GM18505 (cell line): ENCODE measurements around the gene RGS14.

Source experiments
- ATAC-seq: cut with Tn5 transposase; IDR thresholded peaks from one replicate; pipeline ENCODE4 v1.9.1; 2021; ENCODE audit not compliant: unreplicated experiment
- POLR2A ChIP-seq: IDR thresholded peaks from 4 replicates; pipeline ENCODE4 v1.6.1; 2011; ENCODE audit warnings: borderline replicate concordance; ENCODE audit not compliant: insufficient read depth, insufficient read length; ENCODE audit errors: extremely low read depth

RGS14 gene

DNA sequence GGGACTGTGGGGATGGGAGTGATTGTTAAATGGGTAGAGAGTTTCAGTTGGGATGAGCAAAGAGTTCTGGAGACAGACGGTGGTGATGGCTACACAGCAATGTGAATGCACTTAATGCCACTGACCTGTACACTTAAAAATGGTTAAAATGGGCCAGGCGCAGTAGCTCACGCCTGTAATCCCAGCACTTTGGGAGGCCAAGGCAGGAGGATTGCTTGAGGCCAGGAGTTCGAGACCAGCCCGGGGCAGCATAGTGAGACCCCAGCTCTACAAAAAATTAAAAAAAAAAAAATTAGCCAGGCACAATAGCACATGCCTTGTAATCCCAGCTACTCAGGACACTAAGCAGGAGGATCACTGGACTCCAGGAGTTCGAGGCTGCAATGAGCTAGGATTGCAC, 13.9 kb upstream of the RGS14 start:
- no peak for ATAC-seq
- TF ChIP-seq POLR2A, result no peak

DNA sequence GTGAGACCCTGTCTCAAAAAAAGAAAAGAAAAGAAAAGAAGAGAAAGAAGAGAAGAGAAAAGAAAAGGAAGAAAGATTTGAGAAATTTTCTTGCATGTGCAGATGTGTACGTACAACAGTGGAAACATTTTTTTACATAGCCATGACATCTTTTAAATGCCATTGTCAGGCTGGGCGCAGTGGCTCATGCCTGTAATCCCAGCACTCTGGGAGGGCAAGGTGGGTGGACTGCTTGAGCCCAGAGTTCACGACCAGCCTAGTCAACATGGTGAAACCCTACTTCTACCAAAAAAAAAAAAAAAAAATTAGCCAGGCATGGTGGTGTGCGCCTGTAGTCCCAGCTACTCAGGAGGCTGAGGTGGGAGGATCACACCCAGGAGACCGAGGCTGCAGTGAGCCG, 12.8 kb upstream of the RGS14 start:
- no peak for ATAC-seq
- TF ChIP-seq POLR2A, result no peak

DNA sequence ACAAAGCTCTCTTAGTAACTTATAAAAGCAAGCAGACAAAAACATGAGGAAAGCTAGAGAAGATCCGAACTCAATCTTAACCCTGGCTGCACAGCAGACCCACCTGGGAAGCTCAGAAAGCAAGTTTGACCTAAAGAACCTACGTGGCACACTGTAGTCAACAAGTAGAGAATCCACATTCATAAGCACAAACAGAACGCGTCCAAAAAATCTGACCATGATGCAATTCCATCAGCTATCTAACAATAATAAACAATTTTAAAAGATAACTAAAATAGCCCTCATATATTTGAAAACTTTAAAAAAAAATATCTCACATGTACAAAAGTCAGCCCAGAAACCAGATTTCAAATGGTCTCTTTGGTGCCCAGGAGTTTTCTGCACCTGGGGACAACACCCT, 10.9 kb upstream of the RGS14 start:
- no peak for ATAC-seq
- TF ChIP-seq POLR2A, result no peak

DNA sequence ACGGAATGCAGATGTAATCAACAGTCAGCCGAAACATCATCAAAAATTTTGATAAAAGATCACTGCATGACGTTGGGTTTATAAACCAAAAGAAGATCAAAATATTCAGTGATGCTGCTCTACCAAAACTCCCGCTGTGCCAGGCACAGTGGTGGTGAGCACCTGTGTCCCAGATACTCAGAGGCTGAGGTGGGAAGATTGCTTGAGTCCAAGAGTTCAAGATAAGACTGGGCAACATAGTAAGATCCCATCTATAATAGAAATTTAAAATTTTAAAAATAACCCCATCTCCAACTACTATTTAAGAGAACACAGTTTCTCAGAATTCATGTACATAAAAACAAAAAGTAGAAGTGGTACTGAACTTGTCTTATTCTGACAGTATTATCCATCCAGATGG, 10.0 kb upstream of the RGS14 start:
- TF ChIP-seq POLR2A, result no peak
- ATAC-seq, result no peak

DNA sequence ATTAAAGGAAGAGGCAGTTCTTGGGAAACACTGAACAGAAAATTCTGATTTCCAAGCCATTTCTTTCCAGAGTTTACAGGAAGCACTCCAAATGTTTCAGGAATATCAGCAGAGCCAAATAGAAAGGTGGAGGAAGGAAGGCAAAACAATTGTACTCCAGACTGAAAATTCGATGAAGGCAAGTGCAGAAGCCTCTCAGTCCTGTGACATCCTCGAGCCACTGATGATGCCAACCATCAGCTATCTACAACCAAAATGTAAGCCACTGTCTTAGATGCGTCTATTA, 8.4 kb upstream of the RGS14 start:
- no peak for ATAC-seq
- no peak for TF ChIP-seq POLR2A

DNA sequence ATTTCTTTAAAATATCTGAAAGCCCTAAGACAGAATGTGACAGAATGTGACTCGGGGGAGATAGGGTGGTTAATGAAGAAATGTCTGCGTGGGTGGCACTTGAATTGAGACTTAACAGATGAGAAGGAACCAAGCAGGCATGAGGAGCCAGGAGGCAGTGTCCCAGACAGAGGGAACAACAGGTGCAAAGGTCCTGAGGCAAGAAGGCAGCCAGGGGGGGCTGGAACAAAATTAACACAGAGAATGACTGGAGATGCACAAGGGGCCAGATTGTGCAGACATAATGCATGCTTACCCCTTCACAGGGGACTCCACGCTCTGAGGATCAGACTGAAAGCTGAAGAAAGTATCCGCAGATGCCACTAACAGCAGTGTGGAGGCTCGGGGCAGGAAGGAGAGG, 8.0 kb upstream of the RGS14 start:
- ATAC-seq, result no peak
- no peak for TF ChIP-seq POLR2A

DNA sequence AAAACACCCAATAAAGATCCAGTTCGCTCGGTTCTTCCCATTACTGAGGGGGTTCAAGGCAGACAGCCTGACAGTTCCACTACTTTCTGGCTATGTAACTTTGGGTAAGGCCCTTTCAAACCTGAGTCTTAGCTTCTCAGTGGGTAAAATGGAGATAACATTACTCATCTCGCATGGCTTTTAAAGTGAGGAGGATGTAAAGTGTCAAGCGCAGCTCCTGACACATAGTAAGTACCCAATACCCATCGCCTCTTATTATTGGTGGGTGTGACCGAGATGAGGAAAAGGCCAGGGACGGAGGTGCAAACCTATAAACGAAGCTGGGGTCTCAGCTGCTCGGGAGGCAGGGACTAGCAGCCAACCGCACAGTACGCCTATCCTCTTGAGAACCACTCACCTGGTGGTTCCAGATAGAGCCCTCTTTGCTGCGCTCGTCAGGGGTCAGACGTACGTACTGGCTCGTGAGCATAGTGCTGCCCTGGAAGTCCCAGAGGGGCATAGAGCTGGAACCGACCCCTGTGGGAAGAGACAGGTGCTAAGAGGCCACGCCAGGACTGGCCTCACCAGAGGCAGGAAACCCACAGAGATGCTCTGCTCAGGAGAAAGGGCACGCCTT, 6.8 kb upstream of the RGS14 start:
- TF ChIP-seq POLR2A, result no peak
- ATAC-seq, result peak; percentile 2

DNA sequence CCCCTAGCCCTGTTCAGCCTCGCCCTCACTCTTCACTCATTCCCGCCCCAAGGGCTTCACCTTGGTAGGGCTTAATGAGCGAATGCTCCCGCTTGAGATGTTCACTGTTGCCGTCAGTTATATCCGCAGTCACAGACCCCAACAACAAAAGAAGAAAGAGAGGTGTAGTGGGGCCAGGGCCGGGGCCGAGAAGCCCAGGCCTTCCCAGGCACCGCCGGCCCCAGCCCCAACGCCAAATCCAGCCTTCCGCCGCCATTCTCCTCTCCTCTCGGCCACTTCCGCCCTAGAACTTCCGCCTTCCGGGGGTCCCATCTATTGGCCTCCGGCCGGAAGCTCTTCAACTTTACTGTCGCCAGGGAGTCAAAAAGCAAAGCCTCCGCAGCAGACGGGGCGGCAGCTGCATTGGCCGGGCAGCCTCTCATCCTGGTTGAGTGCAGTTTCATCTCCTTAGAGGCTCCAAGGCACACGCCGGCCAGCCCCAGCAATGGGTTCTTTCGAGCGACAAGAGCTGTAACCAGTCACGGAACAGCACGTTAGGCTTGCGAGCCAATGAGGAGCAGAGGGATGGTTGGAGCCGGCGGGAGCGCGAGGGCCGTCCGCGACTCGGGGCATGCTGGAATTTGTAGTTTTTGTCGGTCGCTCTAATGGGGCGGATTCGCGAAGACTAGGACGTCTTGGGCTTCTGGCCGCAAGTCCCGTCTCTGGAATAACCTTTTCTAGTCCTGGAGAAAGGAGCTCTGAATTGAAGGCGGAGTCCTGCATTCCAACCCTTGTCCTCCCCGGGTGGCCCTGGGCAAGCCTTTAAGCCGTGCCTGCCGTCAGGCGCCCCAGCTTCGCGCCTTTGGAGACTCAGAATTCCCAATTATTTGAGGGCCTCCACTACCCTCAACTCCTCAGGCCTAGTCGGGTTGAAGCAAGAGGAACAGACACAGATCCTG, 6.1 kb upstream of the RGS14 start, which contains the start of gene LMAN2:
Gene LMAN2, minus strand, starts transcription at position 277 of the 938 bp plus-strand sequence. Its CDS starts 21 bp downstream, at position 256.
- TF ChIP-seq POLR2A, result peak; percentile 91
- ATAC-seq, result peak; percentile 93

DNA sequence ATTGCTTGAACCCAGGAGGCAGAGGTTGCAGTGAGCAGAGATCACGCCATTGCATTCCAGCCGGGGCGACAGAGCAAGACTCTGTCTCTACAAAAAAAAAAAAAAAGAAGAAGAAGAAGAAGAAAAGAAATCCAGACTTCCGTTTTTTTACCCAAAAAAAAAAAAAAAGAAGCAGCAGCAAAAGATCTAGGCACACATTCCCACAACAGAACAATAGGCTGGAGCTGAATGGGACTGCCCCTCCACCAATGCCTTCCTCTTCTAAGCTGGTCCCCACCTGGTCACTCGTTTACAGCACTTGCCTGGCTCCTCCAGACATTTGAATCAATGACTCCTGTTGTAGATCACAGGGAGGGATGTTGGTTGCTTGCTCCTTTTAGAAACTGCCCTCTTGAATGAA, 4.6 kb upstream of the RGS14 start:
- no peak for ATAC-seq
- no peak for TF ChIP-seq POLR2A

DNA sequence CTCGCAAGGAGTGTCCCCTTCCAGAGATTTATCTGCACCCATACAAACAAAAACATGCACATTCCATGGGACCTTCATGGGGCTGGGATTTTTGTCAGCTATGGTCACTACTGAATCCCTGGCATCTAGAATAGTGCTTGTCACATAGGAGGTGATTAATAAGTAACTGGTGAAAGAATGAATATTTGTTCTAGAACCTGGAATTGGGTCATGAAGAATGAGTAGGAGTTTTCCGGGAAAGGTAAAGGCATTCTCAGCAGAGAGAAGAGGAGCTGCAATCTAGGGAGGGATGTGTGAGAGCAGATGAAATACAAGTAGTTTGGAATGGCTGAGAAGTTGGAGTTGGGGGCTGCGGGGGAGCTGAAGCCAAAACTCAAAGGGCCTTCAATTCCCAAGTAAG, 3.5 kb upstream of the RGS14 start:
- no peak for TF ChIP-seq POLR2A
- ATAC-seq, result no peak

DNA sequence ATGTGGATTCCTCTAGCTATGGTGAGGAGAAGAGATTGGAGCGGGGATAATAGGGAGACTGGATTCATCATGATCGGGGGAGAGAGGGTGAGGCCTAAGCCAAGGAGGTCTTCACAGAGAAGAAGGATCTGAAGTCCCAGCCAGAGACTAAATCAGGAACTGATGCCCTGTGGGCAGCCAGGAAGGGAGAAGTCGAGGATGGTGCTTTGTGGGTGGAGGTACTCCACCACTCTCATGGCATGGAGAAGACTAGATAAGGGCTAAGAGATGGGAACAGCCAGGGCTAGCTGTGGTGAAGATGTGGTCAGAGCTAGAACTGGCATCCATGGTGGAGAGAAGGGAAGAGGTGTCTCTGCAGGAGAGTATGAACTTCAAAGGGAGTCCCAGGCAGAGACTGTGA, 3.0 kb upstream of the RGS14 start:
- no peak for ATAC-seq
- TF ChIP-seq POLR2A, result no peak

DNA sequence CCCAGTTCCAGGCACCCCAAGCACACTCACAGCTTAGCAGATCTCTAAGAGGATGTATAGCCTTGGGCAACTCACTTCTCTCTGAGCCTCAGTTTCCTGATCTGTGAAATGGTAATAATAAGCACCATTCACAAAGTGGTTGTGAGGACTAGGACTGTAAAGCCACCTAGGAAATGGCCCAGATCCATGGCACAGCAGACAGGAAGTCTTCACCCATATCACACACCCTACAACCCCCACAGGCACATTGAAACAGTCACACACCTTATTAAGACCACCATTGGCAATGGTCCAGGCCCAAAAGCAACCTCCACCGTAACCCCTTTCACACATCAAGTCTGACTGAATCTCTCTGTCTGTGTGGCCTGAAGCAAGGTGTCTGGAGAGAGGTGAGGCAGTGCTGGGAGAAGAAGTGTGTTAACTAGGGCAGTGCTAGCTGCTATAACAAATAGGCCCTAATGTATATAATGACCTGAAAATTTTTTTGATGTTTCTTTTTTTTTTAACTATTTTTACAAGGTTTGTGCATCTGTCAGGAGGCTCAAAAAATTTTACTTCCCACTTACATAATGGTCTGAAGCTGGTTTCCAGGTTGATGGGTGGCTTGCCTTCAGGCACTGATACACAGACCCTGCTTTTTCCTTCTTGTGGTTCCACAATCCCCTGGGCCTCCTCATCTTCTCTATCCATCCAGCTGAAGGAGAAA, 2.4 kb upstream of the RGS14 start:
- no peak for TF ChIP-seq POLR2A
- ATAC-seq, result no peak

DNA sequence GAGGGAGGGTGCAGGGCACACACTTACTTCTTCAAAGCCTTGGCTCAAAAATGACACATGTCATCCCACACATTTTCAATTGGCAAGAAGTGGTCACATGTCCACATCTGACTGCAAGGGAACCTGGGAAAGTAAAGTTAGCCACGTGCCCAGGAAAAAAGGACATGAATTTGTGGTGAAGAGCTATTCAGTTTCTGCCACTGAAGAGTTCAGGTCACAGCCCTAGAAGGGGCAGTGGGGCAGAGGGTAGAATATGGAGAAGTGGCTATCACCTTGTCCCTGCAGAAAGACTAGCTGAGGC, 1.9 kb upstream of the RGS14 start:
- no peak for TF ChIP-seq POLR2A
- no peak for ATAC-seq

DNA sequence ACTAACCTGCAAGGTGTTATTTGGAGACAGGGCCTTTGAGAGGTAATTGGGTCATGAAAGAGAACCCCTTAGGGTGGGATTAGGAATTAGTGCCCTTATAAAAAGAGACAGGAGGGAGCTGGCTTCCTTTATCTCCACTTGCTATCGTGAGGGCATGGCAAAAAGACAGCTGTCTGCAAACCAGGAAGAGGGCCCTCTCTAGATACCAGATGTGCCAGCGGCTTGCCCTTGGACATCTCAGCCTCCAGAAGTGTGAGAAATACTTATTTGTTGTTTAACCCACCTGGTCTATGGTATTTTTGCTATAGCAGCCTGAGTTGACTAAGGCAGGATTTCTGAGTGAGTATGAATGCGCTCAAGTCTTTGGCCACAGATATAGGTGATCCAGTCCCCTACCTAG, 978 bp upstream of the RGS14 start:
- no peak for ATAC-seq
- TF ChIP-seq POLR2A, result no peak

DNA sequence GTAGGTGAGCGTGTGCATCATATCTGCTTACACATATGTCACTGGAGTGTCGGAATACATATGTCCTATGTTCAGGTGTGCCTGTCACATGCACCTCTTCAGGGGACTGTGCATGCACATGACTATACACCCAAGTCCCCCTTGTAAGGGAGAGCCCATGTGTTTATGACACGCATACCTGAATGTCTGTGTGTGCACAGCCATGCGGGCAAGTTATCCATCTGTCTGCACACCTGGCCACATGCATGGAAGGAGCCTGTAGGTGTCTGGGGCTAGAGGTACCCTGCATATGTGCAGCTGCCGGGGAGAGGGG, 622 bp upstream of the RGS14 start:
- no peak for ATAC-seq
- no peak for TF ChIP-seq POLR2A

DNA sequence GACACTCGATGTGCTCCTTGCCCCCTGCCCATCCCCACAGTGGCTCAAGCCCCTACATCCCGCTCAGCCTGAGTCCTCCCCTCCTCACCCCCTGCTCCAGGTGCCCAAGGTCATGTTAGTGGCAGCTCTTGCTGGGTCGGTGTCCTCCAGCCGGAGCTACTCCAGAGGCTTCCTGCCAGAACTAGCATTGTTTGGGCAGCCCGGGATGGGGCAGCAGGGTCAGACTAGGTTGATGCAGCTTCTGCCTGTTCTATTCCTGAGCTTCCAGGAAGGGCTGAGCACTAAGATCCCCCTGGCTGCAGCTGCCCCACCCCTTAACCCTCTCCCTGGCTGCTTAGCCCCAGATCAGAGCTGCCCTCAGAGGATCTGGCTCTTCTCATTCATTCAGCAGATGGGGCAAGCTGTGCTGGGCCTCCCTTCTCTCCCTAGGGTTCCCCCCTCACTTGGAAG, 671 bp downstream of the RGS14 start:
- TF ChIP-seq POLR2A, result no peak
- ATAC-seq, result no peak
